NCI-H1417 (cell line): Measurements from ENCODE around the gene AFF1.

Source experiments
- DNase-seq, 3 experiments: peaks; one replicate each; lab custom pipeline; 2025; lab: John Stamatoyannopoulos, UW

The AFF1 gene

GRCh38 chr4:86950831-86951525 is 16.2 kb downstream of the AFF1 start:
- DNase-seq, result no peak

GRCh38 chr4:86955888-86956451 is 21.2 kb downstream of the AFF1 start:
- no peak for DNase-seq

- DNase-seq, result no peak
These were observed 22.4 kb downstream of the AFF1 start for GRCh38 chr4:86957215-86957614.

GRCh38 chr4:86959588-86960500 is 25.0 kb downstream of the AFF1 start:
- peak in 2 of 3 experiments; percentile 23 to 62 for DNase-seq

GRCh38 chr4:86960557-86960961 is 25.7 kb downstream of the AFF1 start:
- peak in 1 of 3 experiments; percentile 32 for DNase-seq

- DNase-seq, result peak in 1 of 3 experiments; percentile 32
These were observed 26.3 kb downstream of the AFF1 start for GRCh38 chr4:86961116-86961515.

- peak; percentile 33 to 93 (median 74) for DNase-seq
These were observed 26.9 kb downstream of the AFF1 start for GRCh38 chr4:86961605-86962295.

- DNase-seq, result no peak
These were observed 28.9 kb downstream of the AFF1 start for GRCh38 chr4:86963697-86964096.

- DNase-seq, result peak in 1 of 3 experiments; percentile 14
These were observed 30.5 kb downstream of the AFF1 start for GRCh38 chr4:86965019-86965976.

GRCh38 chr4:86967073-86967472 is 32.3 kb downstream of the AFF1 start:
- DNase-seq, result no peak

- no peak for DNase-seq
These were observed 33.0 kb downstream of the AFF1 start for GRCh38 chr4:86967798-86968197.

- no peak for DNase-seq
These were observed 33.7 kb downstream of the AFF1 start for GRCh38 chr4:86968547-86968946.

- DNase-seq, result peak in 1 of 3 experiments; percentile 91
These were observed 35.9 kb downstream of the AFF1 start for GRCh38 chr4:86970447-86971354.

- no peak for DNase-seq
These were observed 36.5 kb downstream of the AFF1 start for GRCh38 chr4:86971355-86971683.

GRCh38 chr4:86972997-86973396 is 38.2 kb downstream of the AFF1 start:
- no peak for DNase-seq

GRCh38 chr4:86973668-86974067 is 38.9 kb downstream of the AFF1 start:
- peak in 1 of 3 experiments; percentile 18 for DNase-seq

GRCh38 chr4:86974551-86974994 is 39.8 kb downstream of the AFF1 start:
- no peak for DNase-seq

- no peak for DNase-seq
These were observed 41.1 kb downstream of the AFF1 start for GRCh38 chr4:86975927-86976326.

- no peak for DNase-seq
These were observed 42.1 kb downstream of the AFF1 start for GRCh38 chr4:86976801-86977485.
